Measurements from ENCODE around the gene P2RY12.

- no peak for TF ChIP-seq CTCF (conservative IDR thresholded peaks at IDR 0.05; ENCODE audit: low read length)
- no peak for TF ChIP-seq EZH2phosphoT487 (IDR thresholded peaks at IDR 0.05; ENCODE audit: borderline replicate concordance)
Measured at GRCh38 chr3:151428386-151428785, 43.8 kb upstream of the P2RY12 start.
